HG02884 (cell line): Measurements from ENCODE around the gene TRMT1.

ENCODE experiments used
- ATAC-seq: cut with Tn5 transposase; IDR thresholded peaks from one replicate; pipeline ENCODE4 v1.9.1; 2021; ENCODE audit warnings: mild to moderate bottlenecking, moderate library complexity; ENCODE audit not compliant: unreplicated experiment

The TRMT1 gene

DNA sequence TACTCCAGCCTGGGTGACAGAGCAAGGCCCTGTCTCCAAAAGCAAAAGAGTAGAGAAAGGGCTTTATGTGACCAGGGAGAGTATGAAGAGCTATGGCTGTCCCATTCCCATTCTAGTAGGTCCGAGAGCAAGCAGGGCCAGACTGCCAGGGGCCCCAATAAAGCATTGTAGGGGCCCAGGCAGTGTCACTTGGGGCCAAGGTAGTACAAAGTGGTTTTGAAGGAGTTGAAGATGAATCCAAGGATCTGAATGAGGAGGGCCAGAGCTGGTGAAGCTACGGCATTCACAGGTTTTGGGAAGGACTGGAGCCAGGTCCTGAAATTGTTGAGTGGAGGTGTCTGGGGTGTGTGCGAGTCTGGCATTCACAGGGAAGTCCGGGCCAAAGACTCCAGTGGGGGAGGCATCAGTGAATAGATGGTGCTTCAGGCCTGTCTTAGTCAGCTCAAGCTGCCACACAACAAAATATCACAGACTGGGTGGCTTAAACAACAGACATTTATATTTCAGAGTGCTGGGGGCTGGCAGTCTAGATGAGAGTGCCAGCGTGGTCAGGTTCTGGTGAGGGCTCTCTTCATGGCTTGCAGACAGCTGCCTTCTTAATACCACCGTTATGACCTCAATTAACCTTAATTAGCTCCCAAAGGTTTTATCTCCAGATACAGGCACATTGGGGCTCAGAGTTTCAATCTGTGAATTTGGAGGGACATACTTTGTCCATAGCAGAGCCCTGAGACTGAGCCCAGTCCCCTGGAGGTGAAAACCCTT is 11.5 kb upstream of the TRMT1 start:
- no peak for ATAC-seq

GRCh38 chr19:13127051-13127450 is 10.5 kb upstream of the TRMT1 start:
- ATAC-seq, result no peak

DNA sequence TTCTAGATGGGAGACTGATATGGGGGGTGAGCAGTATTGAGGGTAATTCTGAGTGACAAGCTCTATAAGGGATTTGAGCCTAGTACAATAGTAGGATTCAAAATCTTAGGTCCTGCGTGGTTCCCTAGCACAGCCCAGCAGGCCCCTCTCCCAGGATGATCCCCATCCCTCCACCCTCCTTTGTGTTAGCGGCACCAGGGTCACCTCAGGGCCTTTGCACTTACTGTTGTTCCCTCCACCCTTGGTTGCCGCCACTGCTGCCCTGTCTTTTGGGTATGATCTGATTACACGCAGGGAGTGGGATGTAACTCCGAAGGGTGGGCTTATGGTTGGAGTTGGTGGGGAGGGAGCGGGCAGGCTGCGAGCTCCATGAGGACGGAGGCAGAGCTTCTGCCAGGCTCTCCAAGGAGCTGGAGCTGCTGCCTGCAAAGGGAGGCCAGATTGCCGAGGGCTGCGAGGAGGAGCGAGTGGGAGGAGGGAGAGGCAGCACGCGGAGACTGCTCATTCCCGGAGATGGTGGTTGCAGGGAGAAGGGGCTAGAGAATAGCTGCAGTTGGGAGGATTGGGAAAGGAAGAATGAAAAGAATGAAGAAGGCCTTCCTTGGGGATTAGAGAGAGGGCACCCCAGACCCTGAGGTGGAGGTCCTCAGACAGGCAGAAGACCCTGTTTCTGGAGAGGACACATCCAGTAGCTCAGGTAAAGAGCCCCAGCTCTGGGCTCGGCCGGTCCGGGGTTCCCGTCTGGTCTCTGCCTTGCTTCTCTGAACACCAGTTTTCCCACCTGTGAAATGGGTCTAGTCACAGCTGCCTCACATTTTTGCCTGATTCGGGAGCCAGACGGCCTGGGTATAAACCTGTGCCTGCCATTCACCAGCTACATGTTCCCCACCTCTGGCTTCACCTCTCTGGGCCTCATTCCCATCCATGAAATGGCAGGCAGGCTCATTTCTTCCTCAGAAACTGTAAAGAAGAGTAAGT is 6.7 kb upstream of the TRMT1 start:
- no peak for ATAC-seq

- no peak for ATAC-seq
These were observed 5.8 kb upstream of the TRMT1 start for GRCh38 chr19:13122275-13122878.

DNA sequence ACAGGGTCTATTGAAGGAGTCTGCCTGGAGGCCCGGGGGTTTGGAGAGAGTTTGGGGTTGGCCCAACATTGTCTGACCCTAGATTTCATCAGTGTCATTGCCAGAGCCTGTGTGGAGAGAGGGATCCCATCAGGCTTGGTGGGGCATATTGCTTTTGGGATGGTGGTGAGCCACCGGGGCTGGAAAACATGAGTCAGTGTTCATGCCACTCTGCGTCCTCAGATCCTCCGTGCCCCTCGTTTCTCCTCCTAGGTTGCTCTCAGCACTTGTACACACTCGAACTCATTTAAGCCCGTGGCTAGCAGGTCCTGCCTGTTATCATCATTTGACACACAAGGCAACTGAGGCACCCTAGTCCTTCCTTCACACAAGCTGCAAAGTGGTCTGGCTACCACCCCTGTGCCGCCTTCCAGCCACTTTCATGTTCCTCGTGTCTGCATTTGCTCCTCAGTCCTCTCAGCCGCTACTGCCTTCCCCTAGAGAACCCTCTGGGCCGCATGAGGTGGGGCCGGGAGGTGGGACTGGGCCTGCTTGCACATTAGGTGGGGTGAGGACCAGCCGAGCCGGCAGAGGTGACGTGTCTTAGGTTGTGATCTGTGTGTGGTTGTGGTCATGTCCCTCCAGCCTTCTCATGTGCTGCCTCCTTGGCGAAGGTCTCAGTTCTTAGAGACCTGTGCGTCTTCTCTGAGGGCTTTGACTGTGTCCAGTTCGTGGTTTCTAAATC is 5.2 kb upstream of the TRMT1 start:
- no peak for ATAC-seq

DNA sequence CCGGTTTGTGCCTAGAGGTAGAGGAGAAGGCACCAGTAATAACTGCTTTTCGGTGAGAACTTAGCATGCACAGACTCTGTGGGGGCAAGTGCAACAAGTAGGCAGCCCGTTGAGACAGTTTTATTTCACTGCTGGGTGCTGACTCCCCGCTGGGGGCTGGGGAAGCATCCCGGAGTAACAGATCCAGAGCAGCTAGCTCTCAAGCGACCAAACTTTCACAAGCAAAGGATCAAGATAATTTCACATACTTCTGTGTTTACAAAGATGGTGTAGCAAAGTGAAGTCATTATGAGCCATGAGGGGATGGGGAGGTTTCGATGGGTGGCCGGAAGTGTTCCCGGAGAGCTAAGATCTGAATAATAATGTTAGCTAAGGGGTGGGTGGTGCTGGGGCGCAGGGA is 4.3 kb upstream of the TRMT1 start:
- no peak for ATAC-seq

DNA sequence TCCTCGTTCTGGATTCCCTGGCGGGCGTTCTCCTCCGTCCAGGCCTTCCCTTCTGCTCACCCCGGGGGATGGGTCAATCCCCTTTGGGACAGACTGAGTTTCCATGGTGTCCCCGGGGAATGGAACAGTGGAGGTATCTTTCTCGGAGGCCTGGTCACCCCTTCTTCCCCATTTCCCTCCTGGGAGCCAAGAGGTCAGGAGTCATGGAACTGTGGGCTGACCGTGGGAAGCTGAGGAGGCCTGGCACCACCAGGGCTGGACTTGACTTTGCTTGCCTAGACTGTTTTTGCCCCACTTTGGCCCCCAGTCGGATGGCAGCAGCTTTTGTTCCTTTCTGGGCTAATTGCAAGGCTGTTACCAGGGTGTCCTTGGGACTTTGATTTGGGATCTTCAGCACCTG is 3.5 kb upstream of the TRMT1 start:
- ATAC-seq, result no peak

DNA sequence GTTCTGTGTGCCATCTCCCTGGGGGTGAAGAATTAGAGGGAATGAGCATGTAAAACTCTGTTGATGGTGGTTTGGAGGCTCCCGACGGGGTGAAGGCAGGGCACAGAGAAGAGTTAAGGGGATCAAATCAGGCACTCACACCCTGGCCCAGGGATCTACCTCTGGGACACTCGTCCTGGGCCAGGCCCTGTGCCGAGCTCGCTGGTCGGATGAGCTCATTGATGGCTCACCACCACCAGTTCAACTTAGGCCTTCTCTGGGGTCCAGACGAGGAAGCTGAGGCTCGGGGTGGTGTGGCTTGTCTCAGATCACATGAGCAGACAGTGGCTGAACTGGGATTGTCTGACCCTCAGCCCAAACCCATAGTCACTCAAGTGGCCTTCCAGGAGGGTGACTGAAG is 3.1 kb upstream of the TRMT1 start:
- no peak for ATAC-seq

- ATAC-seq, result peak; percentile 3
These were observed 2.1 kb upstream of the TRMT1 start for GRCh38 chr19:13118424-13119193.

DNA sequence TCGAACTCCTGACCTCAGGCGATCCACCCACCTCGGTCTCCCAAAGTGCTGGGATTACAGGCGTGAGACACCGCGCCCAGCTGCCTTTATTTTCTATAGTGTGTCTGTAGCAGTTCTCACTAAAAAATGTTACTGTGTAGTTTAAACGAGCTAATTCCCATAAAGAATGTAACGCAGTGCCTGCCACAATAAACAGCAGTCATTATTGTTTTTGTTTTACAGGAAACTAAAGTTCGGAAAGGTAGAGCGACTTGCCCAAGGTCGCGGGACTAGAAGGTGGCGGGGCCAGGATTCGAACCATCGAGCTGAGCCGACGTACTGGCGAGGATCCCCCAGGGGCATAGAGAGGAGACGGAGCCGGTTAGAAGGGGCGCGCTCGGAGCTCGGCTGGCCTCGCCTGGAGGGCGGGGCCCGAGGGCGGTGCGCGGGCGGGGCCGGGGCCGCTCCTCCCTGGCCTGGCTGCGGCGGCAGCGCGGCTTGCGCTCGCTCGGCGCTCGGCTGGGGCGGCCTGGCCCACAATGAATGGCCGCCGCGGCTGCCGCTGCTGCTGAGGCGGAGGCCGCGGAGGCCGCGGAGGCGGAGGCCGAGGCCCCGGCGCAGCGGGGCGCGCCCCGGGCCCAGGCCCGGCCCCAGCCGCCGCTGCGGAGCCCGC is 1.4 kb upstream of the TRMT1 start, which contains the start of gene NACC1:
Gene NACC1 (plus strand): TSS at position 493 of the 652 bp plus-strand sequence. CDS start 16,944 bp downstream, outside the sequence.
- ATAC-seq, result peak; percentile 51

DNA sequence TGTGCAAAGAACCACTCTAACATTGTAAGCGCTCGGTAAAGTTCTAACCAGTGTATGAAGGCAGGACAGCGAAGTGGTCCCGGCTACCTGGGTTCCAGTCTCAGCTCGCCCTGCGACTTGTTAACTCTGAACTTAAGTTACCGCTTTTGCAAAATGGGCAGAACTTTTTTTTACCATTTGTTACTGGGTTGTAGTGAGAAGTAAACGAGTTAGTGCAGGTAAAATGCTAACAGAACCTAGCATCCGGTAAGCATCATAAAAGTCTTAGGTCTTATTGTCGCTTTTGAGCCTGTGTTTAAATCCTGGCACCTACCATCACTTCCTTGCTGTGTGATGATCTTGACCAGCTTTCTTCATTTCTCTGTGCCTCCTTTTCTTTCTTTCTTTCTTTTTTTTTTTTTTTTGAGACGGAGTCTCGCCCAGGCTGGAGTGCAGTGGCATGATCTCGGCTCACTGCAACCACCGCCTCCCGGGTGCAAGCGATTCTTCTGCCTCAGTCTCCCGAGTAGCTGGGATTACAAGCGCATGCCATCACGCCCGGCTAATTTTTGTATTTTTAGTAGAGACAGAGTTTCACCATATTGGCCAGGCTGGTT is 734 bp upstream of the TRMT1 start:
- no peak for ATAC-seq

DNA sequence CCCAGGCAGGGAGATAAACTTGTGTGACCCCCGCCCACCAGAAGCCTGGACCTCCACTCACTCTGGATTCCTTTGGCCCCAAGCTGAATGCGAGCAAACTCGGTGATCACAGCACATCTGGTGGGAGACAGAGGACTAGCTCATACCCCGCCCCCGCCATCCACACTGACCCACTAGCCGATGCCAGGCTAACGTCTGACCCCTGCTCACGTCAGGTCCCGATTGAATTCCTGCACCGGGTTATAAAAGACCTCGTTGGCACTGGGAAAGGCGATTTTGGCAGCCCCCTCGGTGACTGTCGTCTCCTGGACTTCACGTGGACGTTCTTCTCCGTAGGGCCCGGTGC is 631 bp downstream of the TRMT1 start:
- ATAC-seq, result no peak

GRCh38 chr19:13112555-13112954 is 4.0 kb downstream of the TRMT1 start:
- ATAC-seq, result no peak

- ATAC-seq, result no peak
These were observed 6.4 kb downstream of the TRMT1 start for GRCh38 chr19:13110099-13110610.

- ATAC-seq, result no peak
These were observed 7.0 kb downstream of the TRMT1 start for GRCh38 chr19:13109361-13110098.

GRCh38 chr19:13104848-13105711 is 11.5 kb downstream of the TRMT1 start:
- ATAC-seq, result no peak

DNA sequence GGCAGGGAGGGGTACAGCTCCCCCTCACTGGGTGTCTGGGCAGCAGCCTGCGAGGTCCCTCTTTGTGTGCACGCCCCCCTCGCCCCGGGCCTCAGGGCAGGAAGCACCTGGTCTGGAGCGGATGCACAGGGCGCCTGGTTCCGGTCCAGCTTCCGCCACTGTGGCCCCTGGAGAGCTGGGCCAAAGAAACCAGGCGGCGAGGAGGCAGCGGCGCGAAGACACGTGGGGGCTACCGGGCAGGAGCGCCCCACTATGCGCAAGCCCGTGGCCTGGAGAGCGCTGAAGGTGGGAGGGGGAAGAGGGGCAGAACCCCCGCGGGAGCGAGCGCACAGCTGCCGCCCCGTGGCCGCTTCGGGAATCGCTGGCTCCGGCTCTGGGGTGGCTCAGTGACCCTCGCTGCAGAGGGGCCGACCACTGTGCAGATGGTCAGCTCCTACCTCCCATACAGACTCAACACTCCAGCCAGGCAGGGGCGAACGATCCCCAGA is 12.1 kb downstream of the TRMT1 start:
- ATAC-seq, result no peak
